Glutamatergic neuron (in vitro differentiated cells): ENCODE results near the gene YBEY. TPM values are rescaled to one million over a fixed set of nuclear protein-coding genes. Genes with fewer than 3 reads are reported as not detected.

Experiments
- DNase-seq: peaks from one replicate; pipeline ENCODE4 v3.0.0; 2022
- H3K27ac Mint-ChIP-seq: one replicate; pipeline ENCODE4 v1.8.0; 2020; ENCODE audit warnings: mild to moderate bottlenecking, mixed read lengths, inconsistent platforms; ENCODE audit not compliant: unreplicated experiment
- H3K27me3 Mint-ChIP-seq: one replicate; pipeline ENCODE4 v1.8.0; 2020; ENCODE audit warnings: mild to moderate bottlenecking, moderate library complexity, mixed read lengths, inconsistent platforms; ENCODE audit not compliant: unreplicated experiment
- H3K36me3 Mint-ChIP-seq: one replicate; pipeline ENCODE4 v1.8.0; 2020; ENCODE audit warnings: mild to moderate bottlenecking, mixed read lengths, inconsistent platforms; ENCODE audit not compliant: unreplicated experiment
- H3K4me1 Mint-ChIP-seq: one replicate; pipeline ENCODE4 v1.8.0; 2020; ENCODE audit warnings: mild to moderate bottlenecking, low read depth, mixed read lengths, inconsistent platforms; ENCODE audit not compliant: unreplicated experiment
- H3K4me3 Mint-ChIP-seq: one replicate; pipeline ENCODE4 v1.8.0; 2020; ENCODE audit warnings: mild to moderate bottlenecking, mixed read lengths, inconsistent platforms; ENCODE audit not compliant: unreplicated experiment
- H3K9me3 Mint-ChIP-seq: one replicate; pipeline ENCODE4 v1.8.0; 2020; ENCODE audit warnings: mild to moderate bottlenecking, moderate library complexity, mixed read lengths, inconsistent platforms; ENCODE audit not compliant: unreplicated experiment
- total RNA-seq: library from RNA; stranded (reverse); fragmentation: NEBNext Ultra II Directional; extraction: Animal tissue kit (Norgen Biotek cat#: 25700); gene quantifications from one replicate; pipeline ENCODE4 v1.2.1, GENCODE V29; 2021; ENCODE audit not compliant: unreplicated experiment
- TF ChIP-seq, protein P1 (sequence below): fragments of 200-600 bp; sonication (generic); IDR thresholded peaks from one replicate; pipeline ENCODE4 v1.5.0; 2021; ENCODE audit not compliant: partially characterized antibody, unreplicated experiment

The YBEY gene
- total RNA-seq, 1 donor from 2014 or later: 19.6 TPM

DNA sequence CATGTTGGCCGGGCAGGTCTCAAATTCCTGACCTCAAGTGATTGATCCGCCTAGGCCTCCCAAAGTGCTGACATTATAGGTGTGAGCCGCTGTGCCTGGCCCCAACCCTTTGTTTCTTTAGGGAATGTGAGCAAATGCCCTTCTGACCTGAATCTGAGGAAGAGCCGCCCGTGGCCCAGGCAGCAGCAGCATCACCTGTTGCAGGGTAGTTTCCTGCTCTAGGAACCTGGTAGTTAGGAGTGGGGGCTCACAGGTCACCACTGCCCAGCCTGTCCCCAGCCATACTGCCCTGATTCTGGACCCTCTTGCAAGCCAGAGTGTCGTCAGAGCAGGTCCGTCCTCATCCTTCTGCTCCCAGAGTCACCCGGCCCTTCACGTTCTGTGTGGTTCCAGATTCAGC lies 13.0 kb downstream of the YBEY start:
- no peak overlapping the region for H3K4me3 Mint-ChIP-seq
- TF ChIP-seq, protein P1, sequence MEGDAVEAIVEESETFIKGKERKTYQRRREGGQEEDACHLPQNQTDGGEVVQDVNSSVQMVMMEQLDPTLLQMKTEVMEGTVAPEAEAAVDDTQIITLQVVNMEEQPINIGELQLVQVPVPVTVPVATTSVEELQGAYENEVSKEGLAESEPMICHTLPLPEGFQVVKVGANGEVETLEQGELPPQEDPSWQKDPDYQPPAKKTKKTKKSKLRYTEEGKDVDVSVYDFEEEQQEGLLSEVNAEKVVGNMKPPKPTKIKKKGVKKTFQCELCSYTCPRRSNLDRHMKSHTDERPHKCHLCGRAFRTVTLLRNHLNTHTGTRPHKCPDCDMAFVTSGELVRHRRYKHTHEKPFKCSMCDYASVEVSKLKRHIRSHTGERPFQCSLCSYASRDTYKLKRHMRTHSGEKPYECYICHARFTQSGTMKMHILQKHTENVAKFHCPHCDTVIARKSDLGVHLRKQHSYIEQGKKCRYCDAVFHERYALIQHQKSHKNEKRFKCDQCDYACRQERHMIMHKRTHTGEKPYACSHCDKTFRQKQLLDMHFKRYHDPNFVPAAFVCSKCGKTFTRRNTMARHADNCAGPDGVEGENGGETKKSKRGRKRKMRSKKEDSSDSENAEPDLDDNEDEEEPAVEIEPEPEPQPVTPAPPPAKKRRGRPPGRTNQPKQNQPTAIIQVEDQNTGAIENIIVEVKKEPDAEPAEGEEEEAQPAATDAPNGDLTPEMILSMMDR: no peak
- H3K27me3 Mint-ChIP-seq: peaks cover 5% of the 10 kb centered on the region
- peaks cover 2% of the 10 kb centered on the region for H3K9me3 Mint-ChIP-seq
- H3K27ac Mint-ChIP-seq: no peak overlapping the region
- DNase-seq: no peak
- no peaks in the 10 kb centered on the region for H3K4me1 Mint-ChIP-seq
- peaks cover 5% of the 10 kb centered on the region for H3K36me3 Mint-ChIP-seq

DNA sequence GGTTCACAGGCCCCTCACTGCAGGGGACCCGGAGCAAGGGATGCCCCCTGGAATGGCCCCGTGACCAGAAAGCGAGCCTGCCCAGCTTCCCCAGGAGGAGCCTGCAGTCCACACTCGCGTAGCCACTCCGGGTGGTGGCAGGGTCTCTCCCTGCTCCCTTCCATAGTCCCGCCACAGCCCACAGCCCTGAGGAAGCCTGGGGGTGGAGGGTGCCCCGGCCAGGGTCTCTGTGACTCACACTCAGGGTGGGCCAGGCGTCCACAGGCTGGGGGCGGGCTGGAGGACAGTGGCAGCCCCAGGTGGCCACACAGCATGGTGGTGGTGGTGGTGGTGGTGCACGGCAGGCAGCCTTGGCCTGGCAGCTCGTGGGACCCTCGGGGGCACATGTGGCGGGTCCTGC lies 15.6 kb downstream of the YBEY start:
- no peaks in the 10 kb centered on the region for H3K4me1 Mint-ChIP-seq
- H3K27me3 Mint-ChIP-seq: no peaks in the 10 kb centered on the region
- peaks cover 5% of the 10 kb centered on the region for H3K36me3 Mint-ChIP-seq

GRCh38 chr21:46304437-46304836 lies 18.3 kb downstream of the YBEY start:
- Mint-ChIP-seq H3K27ac (no peak overlapping the region), H3K9me3 (peaks cover 2% of the 10 kb centered on the region), H3K4me1 (no peaks in the 10 kb centered on the region), H3K36me3 (peaks cover 5% of the 10 kb centered on the region), H3K4me3 (no peak overlapping the region), H3K27me3 (no peaks in the 10 kb centered on the region)
- no peak for DNase-seq
- TF ChIP-seq, protein P1: no peak

More for the DNA sequence above, 15.6 kb downstream of the YBEY start:
- no peak for DNase-seq
- Mint-ChIP-seq H3K9me3 (peaks cover 2% of the 10 kb centered on the region), H3K27ac (no peak overlapping the region), H3K4me3 (no peak overlapping the region)
- TF ChIP-seq, protein P1: no peak

DNA sequence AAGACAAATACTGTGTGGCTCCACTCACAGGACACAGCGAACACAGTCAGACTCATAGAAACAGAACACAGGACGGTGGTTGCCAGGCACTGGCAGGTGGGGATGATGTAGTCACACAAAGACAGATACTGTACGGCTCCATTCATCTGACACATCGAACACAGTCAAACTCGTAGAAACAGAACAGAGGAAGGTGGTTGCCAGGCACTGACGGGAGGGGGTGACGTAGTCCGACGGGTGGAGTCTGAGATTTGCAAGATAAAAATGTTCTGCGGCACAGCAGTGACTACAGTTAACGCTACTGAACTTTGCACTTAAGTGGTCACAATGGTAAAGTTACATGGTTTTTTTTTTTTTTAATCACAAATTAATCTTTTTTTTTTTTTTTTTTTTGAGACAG lies 18.8 kb downstream of the YBEY start:
- TF ChIP-seq, protein P1: no peak
- peaks cover under 1% of the 10 kb centered on the region for H3K9me3 Mint-ChIP-seq
- DNase-seq: no peak
- H3K36me3 Mint-ChIP-seq: peaks cover 5% of the 10 kb centered on the region
- no peak overlapping the region for H3K4me3 Mint-ChIP-seq
- no peaks in the 10 kb centered on the region for H3K4me1 Mint-ChIP-seq
- H3K27ac Mint-ChIP-seq: no peak overlapping the region
- no peaks in the 10 kb centered on the region for H3K27me3 Mint-ChIP-seq

DNA sequence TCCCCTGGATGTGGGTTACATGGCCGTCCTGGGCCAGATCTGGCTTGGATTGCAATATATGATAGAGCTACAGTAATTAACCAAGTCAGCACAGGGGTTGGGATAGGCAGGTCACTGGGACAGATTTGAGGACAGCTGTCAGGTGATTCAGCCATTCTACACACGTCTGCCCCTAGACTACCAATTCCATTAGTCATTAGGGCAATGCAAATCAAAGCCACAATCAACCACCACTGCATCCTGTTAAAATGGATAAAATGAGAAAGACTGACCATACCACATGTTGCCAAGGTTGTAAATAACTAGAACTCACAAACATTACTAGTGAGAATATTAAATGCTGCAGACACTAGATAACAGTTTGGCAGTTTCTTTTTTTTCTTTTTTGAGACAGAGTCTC lies 21.5 kb downstream of the YBEY start:
- DNase-seq: no peak
- Mint-ChIP-seq H3K27me3 (no peaks in the 10 kb centered on the region), H3K4me1 (no peaks in the 10 kb centered on the region), H3K9me3 (no peaks in the 10 kb centered on the region), H3K4me3 (no peak overlapping the region), H3K27ac (no peak overlapping the region), H3K36me3 (peaks cover 5% of the 10 kb centered on the region)
- TF ChIP-seq, protein P1: no peak
